Trophoblast cell (in vitro differentiated cells and primary cell): ENCODE data around the gene IL1R2.
A peak's percentile ranks its signal among the peaks of the same experiment; 100 is the strongest.

Experiments
- DNase-seq, 2 donors: peaks; one replicate each; pipeline ENCODE4 v3.0.0-alpha.2; 2016
- H2AFZ ChIP-seq: 2 replicates; pipeline ENCODE4 v1.6.1; 2013; ENCODE audit warnings: low read length, moderate library complexity, mild to moderate bottlenecking; ENCODE audit not compliant: insufficient read depth, poor library complexity
- H2AK5ac ChIP-seq: 2 replicates; pipeline ENCODE4 v1.6.1; 2013; ENCODE audit warnings: mild to moderate bottlenecking, low read length
- H2BK120ac ChIP-seq: 2 replicates; pipeline ENCODE4 v1.6.1; 2013; ENCODE audit warnings: low read length, mild to moderate bottlenecking, moderate library complexity; ENCODE audit not compliant: insufficient read depth, poor library complexity
- H2BK12ac ChIP-seq: 2 replicates; pipeline ENCODE4 v1.6.1; 2013; ENCODE audit warnings: mild to moderate bottlenecking, low read length, moderate library complexity
- H2BK5ac ChIP-seq: 2 replicates; pipeline ENCODE4 v1.6.1; 2013; ENCODE audit warnings: low read length, low read depth, moderate library complexity, mild to moderate bottlenecking; ENCODE audit not compliant: poor library complexity
- H3K14ac ChIP-seq: 2 replicates; pipeline ENCODE4 v1.6.1; 2013; ENCODE audit warnings: mild to moderate bottlenecking, low read length
- H3K18ac ChIP-seq: 2 replicates; pipeline ENCODE4 v1.6.1; 2013; ENCODE audit warnings: mild to moderate bottlenecking, low read length
- H3K23ac ChIP-seq: 2 replicates; pipeline ENCODE4 v1.6.1; 2013; ENCODE audit warnings: low read length
- H3K27ac ChIP-seq: 2 replicates; pipeline ENCODE4 v1.5.1; 2013; ENCODE audit warnings: low read depth, mild to moderate bottlenecking, inconsistent platforms, low read length, moderate library complexity
- H3K27me3 ChIP-seq: 2 replicates; pipeline ENCODE4 v1.6.1; 2013; ENCODE audit warnings: inconsistent platforms, mild to moderate bottlenecking, low read length, moderate library complexity; ENCODE audit not compliant: insufficient read depth
- H3K36me3 ChIP-seq, 2 experiments: 1 replicate in 1 of 2; 2 replicates in 1 of 2; pipeline ENCODE4 v1.6.1; 2013; ENCODE audit warnings: low read length in 2 of 2, mild to moderate bottlenecking in 2 of 2, moderate library complexity in 1 of 2; ENCODE audit not compliant: insufficient read depth in 2 of 2, control insufficient read depth in 1 of 2
- H3K4ac ChIP-seq: 2 replicates; pipeline ENCODE4 v1.6.1; 2013; ENCODE audit warnings: low read depth, mild to moderate bottlenecking, low read length, moderate library complexity
- H3K4me1 ChIP-seq, 2 experiments: 1 replicate in 1 of 2; 2 replicates in 1 of 2; pipeline ENCODE4 v1.6.1; 2013; ENCODE audit warnings: low read length in 2 of 2, mild to moderate bottlenecking in 2 of 2, moderate library complexity in 1 of 2; ENCODE audit not compliant: insufficient read depth in 2 of 2, control insufficient read depth in 1 of 2
- H3K4me2 ChIP-seq: 2 replicates; pipeline ENCODE4 v1.6.1; 2013; ENCODE audit warnings: inconsistent platforms, mild to moderate bottlenecking, low read length, moderate library complexity
- H3K4me3 ChIP-seq: 2 replicates; pipeline ENCODE4 v1.5.1; 2013; ENCODE audit warnings: mild to moderate bottlenecking, low read depth, low read length, inconsistent platforms
- H3K79me1 ChIP-seq: one replicate; pipeline ENCODE4 v1.6.1; 2013; ENCODE audit warnings: low read length
- H3K79me2 ChIP-seq: 2 replicates; pipeline ENCODE4 v1.6.1; 2013; ENCODE audit warnings: low read length, mild to moderate bottlenecking; ENCODE audit not compliant: control insufficient read depth, insufficient read depth, poor library complexity
- H3K9ac ChIP-seq: 2 replicates; pipeline ENCODE4 v1.6.1; 2013; ENCODE audit warnings: mild to moderate bottlenecking, low read length
- H3K9me3 ChIP-seq: 2 replicates; pipeline ENCODE4 v1.6.1; 2013; ENCODE audit warnings: low read depth, mild to moderate bottlenecking, control low read depth, inconsistent platforms, low read length; ENCODE audit not compliant: insufficient read depth
- H4K12ac ChIP-seq: 2 replicates; pipeline ENCODE4 v1.6.1; 2013; ENCODE audit warnings: low read depth, mild to moderate bottlenecking, low read length, moderate library complexity
- H4K8ac ChIP-seq: 2 replicates; pipeline ENCODE4 v1.6.1; 2013; ENCODE audit warnings: low read depth, mild to moderate bottlenecking, low read length, moderate library complexity
- H4K91ac ChIP-seq: one replicate; pipeline ENCODE4 v1.6.1; 2013; ENCODE audit warnings: low read depth, mild to moderate bottlenecking, low read length, moderate library complexity
- WGBS: extraction: QIAGEN DNeasy Blood & Tissue Kit; methylation state at CpG from one replicate; pipeline ENCODE4 v1.1.7; 2013; ENCODE audit warnings: missing lambda C conversion rate; ENCODE audit not compliant: insufficient read length, insufficient coverage; ENCODE audit errors: extremely low coverage; 5-methylcytosine and 5-hydroxymethylcytosine counted together

IL1R2 gene

DNA sequence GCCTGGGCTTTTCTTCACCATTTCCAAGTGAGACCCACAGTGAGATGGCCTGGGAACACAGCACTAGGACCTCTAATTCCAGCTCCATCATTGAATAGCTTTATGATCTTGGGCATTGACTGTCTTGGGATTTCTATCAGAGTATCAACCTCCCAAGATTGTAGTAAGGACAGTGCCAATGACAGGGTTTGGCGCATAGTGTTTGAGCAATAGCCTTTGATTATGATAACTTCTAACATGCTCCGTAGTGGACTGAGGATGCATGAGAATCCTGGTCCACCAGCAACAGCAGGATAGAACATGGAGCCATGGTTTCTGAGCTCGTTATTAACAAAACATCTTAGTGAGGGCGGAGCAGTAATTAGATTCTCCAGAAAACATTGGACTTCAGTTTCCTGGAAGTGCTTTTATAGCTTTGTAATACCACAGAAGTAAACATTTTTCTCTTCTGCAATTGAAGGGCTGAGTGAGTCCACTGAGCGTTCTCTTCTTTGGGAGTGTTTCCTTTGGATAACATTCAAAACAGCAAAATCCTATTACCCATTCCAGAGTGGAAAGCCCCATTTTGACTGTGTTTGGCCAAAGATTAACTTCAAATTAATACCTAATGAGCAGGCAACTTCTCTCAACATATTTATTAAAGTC lies 63.7 kb downstream of the IL1R2 start:
- Histone ChIP-seq H3K9me3 (no peaks in the 10 kb centered on the region), H3K14ac (no peak overlapping the region), H3K4me3 (no peak overlapping the region), H2AK5ac (peak overlapping the region; percentile 7), H3K9ac (no peak overlapping the region), H3K27me3 (no peaks in the 10 kb centered on the region), H3K18ac (no peak overlapping the region), H3K27ac (no peak overlapping the region), H4K12ac (no peak overlapping the region), H3K4me2 (no peak overlapping the region), H3K4ac (no peak overlapping the region), H3K79me1 (peaks cover 10% of the 10 kb centered on the region), H3K4me1 (peaks cover 20 to 24% of the 10 kb centered on the region in 2 experiments), H2BK120ac (no peak overlapping the region), H3K23ac (no peak overlapping the region), H3K79me2 (no peaks in the 10 kb centered on the region), H4K91ac (no peak overlapping the region), H2BK12ac (no peak overlapping the region), H4K8ac (no peak overlapping the region), H3K36me3 (no peaks in the 10 kb centered on the region), H2BK5ac (no peak overlapping the region), H2AFZ (no peak overlapping the region)
- no CpG with 5 or more reads among the region's 5 CpGs for WGBS
- no peak for DNase-seq

DNA sequence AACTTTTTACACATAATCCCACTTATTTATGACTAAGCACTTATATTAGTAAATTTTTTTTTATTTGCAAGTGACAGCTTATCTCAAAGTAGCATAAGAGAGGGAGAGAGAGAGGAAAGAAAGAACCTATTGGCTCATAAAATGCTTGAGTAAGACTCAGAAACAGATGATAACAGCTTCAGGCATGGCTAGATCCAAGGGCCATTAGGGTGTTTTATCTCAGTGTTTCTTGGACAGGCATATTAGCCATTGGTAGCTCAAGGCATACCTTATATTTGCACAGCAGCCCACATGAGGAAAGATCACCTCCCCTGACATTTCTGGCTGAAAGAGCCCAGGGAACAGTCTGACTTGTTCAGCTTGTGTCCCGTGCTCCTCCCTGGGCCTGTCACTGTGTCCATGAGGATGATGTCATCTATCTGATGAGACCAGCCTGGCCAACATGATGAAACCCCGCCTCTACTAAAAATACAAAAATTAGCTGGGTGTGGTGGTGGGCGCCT lies 64.4 kb downstream of the IL1R2 start:
- H3K4me2 ChIP-seq, result no peak overlapping the region
- H3K27me3 ChIP-seq, result no peaks in the 10 kb centered on the region
- H3K4me1 ChIP-seq, result peaks cover 17 to 20% of the 10 kb centered on the region in 2 experiments
- H3K4ac ChIP-seq, result no peak overlapping the region
- peaks cover under 1% of the 10 kb centered on the region for H3K9me3 ChIP-seq
- H2BK12ac ChIP-seq, result no peak overlapping the region
- no peak overlapping the region for H4K8ac ChIP-seq
- H3K36me3 ChIP-seq, result no peaks in the 10 kb centered on the region
- no peak for DNase-seq
- no peak overlapping the region for H3K27ac ChIP-seq
- H2AK5ac ChIP-seq, result no peak overlapping the region
- no peak overlapping the region for H2AFZ ChIP-seq
- no peak overlapping the region for H2BK120ac ChIP-seq
- H2BK5ac ChIP-seq, result no peak overlapping the region
- no peak overlapping the region for H3K9ac ChIP-seq
- H3K79me2 ChIP-seq, result no peaks in the 10 kb centered on the region
- no CpG with 5 or more reads among the region's 3 CpGs for WGBS
- no peak overlapping the region for H4K12ac ChIP-seq
- no peak overlapping the region for H4K91ac ChIP-seq
- H3K23ac ChIP-seq, result no peak overlapping the region
- H3K79me1 ChIP-seq, result peaks cover 12% of the 10 kb centered on the region
- H3K4me3 ChIP-seq, result no peak overlapping the region
- no peak overlapping the region for H3K14ac ChIP-seq
- H3K18ac ChIP-seq, result no peak overlapping the region

DNA sequence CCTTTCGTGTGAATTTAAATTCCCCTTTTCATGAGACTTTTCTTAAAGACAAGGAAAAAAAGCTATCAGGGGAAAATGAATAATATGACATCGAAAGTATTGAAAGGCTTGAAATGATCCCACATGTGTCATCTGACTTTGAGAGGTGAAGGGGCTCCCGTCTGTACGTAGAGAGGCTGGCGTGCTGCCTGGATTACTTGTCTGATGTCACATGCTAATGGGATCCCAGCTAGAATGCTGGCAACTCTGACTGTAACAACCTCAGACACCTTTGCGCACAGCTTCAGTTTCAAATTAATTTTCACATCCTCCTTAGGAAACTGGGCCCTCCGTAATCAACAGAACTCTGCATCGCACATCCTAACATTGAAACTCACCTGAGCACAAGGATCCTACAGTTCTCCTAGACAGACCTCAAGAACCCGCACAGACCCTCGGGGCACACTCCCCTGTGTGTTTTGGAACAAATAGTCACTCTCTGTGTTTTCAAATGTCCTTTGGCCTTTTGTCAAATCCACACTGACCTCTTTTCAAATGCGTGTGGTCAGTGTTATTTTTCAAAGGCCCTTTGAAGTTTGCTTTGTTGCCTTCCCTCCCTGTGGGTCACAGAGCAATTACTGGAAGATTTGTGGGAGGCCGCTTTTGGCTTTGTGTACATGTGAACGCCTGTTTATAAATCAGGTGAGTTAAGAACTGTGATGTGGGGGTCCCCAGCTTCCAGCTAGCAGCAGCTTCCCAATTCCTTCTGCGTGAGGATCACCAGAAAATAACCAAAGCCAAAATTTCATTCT lies 65.9 kb downstream of the IL1R2 start:
- H3K23ac ChIP-seq, result no peak overlapping the region
- no peak overlapping the region for H3K18ac ChIP-seq
- peak overlapping the region; percentile 5 for H3K27ac ChIP-seq
- H4K12ac ChIP-seq, result no peak overlapping the region
- H4K91ac ChIP-seq, result peak overlapping the region; percentile 95
- H3K4me1 ChIP-seq, result peaks cover 22% of the 10 kb centered on the region in 2 experiments
- H2AFZ ChIP-seq, result no peak overlapping the region
- H3K79me1 ChIP-seq, result peaks cover 17% of the 10 kb centered on the region
- H4K8ac ChIP-seq, result no peak overlapping the region
- H2BK12ac ChIP-seq, result peak overlapping the region; percentile 95
- no peak for DNase-seq
- H2BK5ac ChIP-seq, result no peak overlapping the region
- no peak overlapping the region for H3K4me2 ChIP-seq
- no peak overlapping the region for H3K14ac ChIP-seq
- H3K27me3 ChIP-seq, result no peaks in the 10 kb centered on the region
- no peak overlapping the region for H3K9ac ChIP-seq
- H2AK5ac ChIP-seq, result peak overlapping the region; percentile 15
- H3K79me2 ChIP-seq, result no peaks in the 10 kb centered on the region
- WGBS, result no CpG with 5 or more reads among the region's 14 CpGs
- no peaks in the 10 kb centered on the region for H3K36me3 ChIP-seq
- H3K4ac ChIP-seq, result no peak overlapping the region
- H3K4me3 ChIP-seq, result no peak overlapping the region
- H3K9me3 ChIP-seq, result peaks cover 2% of the 10 kb centered on the region
- peak overlapping the region; percentile 91 for H2BK120ac ChIP-seq

DNA sequence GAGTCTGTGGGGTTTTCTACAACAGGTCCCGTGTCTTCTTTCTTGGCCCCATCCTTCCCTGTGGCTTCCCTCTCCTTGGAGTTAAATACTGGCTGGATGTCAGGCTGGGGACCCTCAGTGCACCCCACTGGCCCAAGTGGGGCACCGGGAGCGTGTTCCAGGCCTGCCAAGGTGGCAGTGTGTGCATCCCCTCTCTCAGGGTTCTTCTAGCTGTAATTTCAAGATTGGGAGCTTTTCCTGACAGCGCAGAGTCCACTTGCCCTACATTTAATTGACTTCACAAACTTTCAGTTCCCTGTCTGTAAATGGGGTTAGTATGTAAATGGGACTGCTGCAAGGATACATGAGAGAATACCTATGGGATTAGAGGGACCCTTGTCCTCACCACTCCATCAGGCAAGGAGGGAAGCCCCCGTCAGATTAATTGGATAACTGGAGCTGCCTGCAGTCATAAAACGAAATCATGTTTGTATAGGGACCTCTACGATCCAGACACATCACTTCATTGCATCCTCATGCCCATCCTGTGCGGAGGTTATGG lies 66.6 kb downstream of the IL1R2 start:
- peak overlapping the region; percentile 91 for H3K18ac ChIP-seq
- peaks cover 2% of the 10 kb centered on the region for H3K9me3 ChIP-seq
- H3K4me1 ChIP-seq, result peaks cover 28% of the 10 kb centered on the region in 2 experiments
- peaks cover 24% of the 10 kb centered on the region for H3K79me1 ChIP-seq
- peak overlapping the region; percentile 95 for H2BK12ac ChIP-seq
- H3K79me2 ChIP-seq, result no peaks in the 10 kb centered on the region
- no CpG with 5 or more reads among the region's 8 CpGs for WGBS
- peak overlapping the region; percentile 91 for H2BK120ac ChIP-seq
- H3K27ac ChIP-seq, result no peak overlapping the region
- H4K91ac ChIP-seq, result peak overlapping the region; percentile 95
- H2AFZ ChIP-seq, result no peak overlapping the region
- no peak overlapping the region for H3K4ac ChIP-seq
- DNase-seq, result no peak
- no peak overlapping the region for H3K4me3 ChIP-seq
- H4K8ac ChIP-seq, result peak overlapping the region; percentile 68
- H3K23ac ChIP-seq, result no peak overlapping the region
- H3K27me3 ChIP-seq, result no peaks in the 10 kb centered on the region
- peak overlapping the region; percentile 94 for H2AK5ac ChIP-seq
- peak overlapping the region; percentile 69 for H3K14ac ChIP-seq
- H3K9ac ChIP-seq, result no peak overlapping the region
- no peaks in the 10 kb centered on the region for H3K36me3 ChIP-seq
- H4K12ac ChIP-seq, result no peak overlapping the region
- H2BK5ac ChIP-seq, result peak overlapping the region; percentile 65
- H3K4me2 ChIP-seq, result no peak overlapping the region
